Endothelial cell of umbilical vein (primary cell): Measurements from ENCODE around the gene CALU.

ENCODE experiments used
- MYC ChIP-seq: IDR thresholded peaks from one replicate; pipeline ENCODE4 v1.6.1; 2011; ENCODE audit warnings: mild to moderate bottlenecking, low read depth, low read length
- POLR2A ChIP-seq: IDR thresholded peaks from 2 replicates; pipeline ENCODE4 v1.6.1; 2012; ENCODE audit warnings: low read depth, mild to moderate bottlenecking, control low read depth, low read length
- POLR2AphosphoS5 ChIP-seq: IDR thresholded peaks from 2 replicates; pipeline ENCODE4 v1.6.1; 2012; ENCODE audit warnings: low read depth, mild to moderate bottlenecking, control low read depth, low read length, moderate library complexity; ENCODE audit not compliant: insufficient read depth
- TF ChIP-seq, protein P1 (sequence below), 2 donors: IDR thresholded peaks; 1 replicate in 1 of 2; 2 replicates in 1 of 2; pipeline ENCODE4 v1.5.1; 2011; ENCODE audit warnings: low read length in 2 of 2, mild to moderate bottlenecking in 2 of 2, moderate library complexity in 2 of 2, control low read depth in 1 of 2, inconsistent platforms in 1 of 2, low read depth in 1 of 2; ENCODE audit not compliant: insufficient read depth in 1 of 2; ENCODE audit errors: extremely low read depth in 1 of 2

DNA sequence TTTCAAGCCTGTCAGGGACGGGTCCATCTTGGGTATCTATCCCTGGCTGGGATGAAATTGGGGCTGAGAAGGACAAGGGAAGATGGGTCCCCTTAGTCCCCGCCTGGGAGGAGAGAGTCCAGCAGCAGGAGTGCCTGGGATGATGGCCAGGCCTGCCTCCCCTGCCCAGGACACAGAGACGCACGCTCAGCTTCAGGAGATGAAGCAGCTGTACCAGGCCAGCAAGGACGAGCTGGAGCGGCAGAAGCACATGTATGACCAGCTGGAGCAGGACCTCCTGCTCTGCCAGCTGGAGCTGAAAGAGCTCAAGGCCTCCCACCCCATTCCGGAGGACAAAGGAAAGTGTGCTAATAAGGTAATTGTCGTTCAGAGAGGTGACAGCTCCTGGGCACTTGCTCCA lies 68.0 kb downstream of the CALU start:
- TF ChIP-seq POLR2A = no peak
- TF ChIP-seq, protein P1, sequence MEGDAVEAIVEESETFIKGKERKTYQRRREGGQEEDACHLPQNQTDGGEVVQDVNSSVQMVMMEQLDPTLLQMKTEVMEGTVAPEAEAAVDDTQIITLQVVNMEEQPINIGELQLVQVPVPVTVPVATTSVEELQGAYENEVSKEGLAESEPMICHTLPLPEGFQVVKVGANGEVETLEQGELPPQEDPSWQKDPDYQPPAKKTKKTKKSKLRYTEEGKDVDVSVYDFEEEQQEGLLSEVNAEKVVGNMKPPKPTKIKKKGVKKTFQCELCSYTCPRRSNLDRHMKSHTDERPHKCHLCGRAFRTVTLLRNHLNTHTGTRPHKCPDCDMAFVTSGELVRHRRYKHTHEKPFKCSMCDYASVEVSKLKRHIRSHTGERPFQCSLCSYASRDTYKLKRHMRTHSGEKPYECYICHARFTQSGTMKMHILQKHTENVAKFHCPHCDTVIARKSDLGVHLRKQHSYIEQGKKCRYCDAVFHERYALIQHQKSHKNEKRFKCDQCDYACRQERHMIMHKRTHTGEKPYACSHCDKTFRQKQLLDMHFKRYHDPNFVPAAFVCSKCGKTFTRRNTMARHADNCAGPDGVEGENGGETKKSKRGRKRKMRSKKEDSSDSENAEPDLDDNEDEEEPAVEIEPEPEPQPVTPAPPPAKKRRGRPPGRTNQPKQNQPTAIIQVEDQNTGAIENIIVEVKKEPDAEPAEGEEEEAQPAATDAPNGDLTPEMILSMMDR (IDR thresholded peaks at IDR 0.05; ENCODE audit: extremely low read depth in 1 of 2, insufficient read depth in 1 of 2, low read depth in 1 of 2, low read length in 2 of 2) = no peak
- no peak for TF ChIP-seq MYC
- no peak for TF ChIP-seq POLR2AphosphoS5
